Lower leg skin (tissue), 3 donors: ENCODE results near the gene MVP.

Experiments used
- CTCF ChIP-seq, 3 donors: fragments of 450-650 bp; IDR thresholded peaks; one replicate each; pipeline ENCODE4 v1.5.1; 2016; ENCODE audit warnings: antibody characterized with exemption in 3 of 3, mild to moderate bottlenecking in 3 of 3, moderate library complexity in 2 of 3
- POLR2A ChIP-seq, 2 donors: fragments of 450-650 bp; IDR thresholded peaks; one replicate each; pipeline ENCODE4 v1.6.1; 2016 to 2017; ENCODE audit warnings: antibody characterized with exemption in 2 of 2, mild to moderate bottlenecking in 1 of 2, moderate library complexity in 1 of 2

- no peak for TF ChIP-seq POLR2A (IDR thresholded peaks at IDR 0.05)
- no peak for TF ChIP-seq CTCF (IDR thresholded peaks at IDR 0.05)
These were observed 24.5 kb downstream of the MVP start for GRCh38 chr16:29844575-29845331.
